HCT116 (cell line): Measurements from ENCODE around the gene SLC9A9.

Source experiments
- JUND ChIP-seq: IDR thresholded peaks from 2 replicates; pipeline ENCODE4 v1.6.1; 2012
- REST ChIP-seq: IDR thresholded peaks from 2 replicates; pipeline ENCODE4 v1.6.1; 2012; ENCODE audit warnings: low read depth

GRCh38 chr3:143419611-143420010 lies 428.7 kb downstream of the SLC9A9 start:
- TF ChIP-seq JUND, result no peak
- TF ChIP-seq REST, result no peak
